Liver (tissue), 9 donors: ENCODE measurements around the gene WFDC13. TPM values are rescaled to one million over a fixed set of nuclear protein-coding genes. Genes with fewer than 3 reads are reported as not detected.

Source experiments
- DNase-seq: peaks from one replicate; pipeline ENCODE4 v3.0.0-alpha.2; 2017; ENCODE audit warnings: low spot score
- H3K27ac ChIP-seq, 2 donors: one replicate each; pipeline ENCODE4 v1.7.0; 2013; ENCODE audit warnings: inconsistent platforms in 2 of 2, low read length in 2 of 2, control low read depth in 1 of 2, low read depth in 1 of 2, mild to moderate bottlenecking in 1 of 2
- H3K27me3 ChIP-seq, 4 donors: one replicate each; pipeline versions ENCODE4 v1.6.1 to v1.7.0; 2013; ENCODE audit warnings: low read length in 3 of 4, inconsistent platforms in 1 of 4, mild to moderate bottlenecking in 1 of 4, moderate library complexity in 1 of 4; ENCODE audit not compliant: control insufficient read depth in 4 of 4, insufficient read depth in 4 of 4
- H3K36me3 ChIP-seq, 4 donors: one replicate each; pipeline versions ENCODE4 v1.6.1 to v1.7.0; 2013; ENCODE audit warnings: low read length in 3 of 4, mild to moderate bottlenecking in 3 of 4, low read depth in 1 of 4, moderate library complexity in 1 of 4; ENCODE audit not compliant: control insufficient read depth in 4 of 4, insufficient read depth in 3 of 4
- H3K4me1 ChIP-seq, 4 donors: one replicate each; pipeline versions ENCODE4 v1.6.1 to v1.7.0; 2013; ENCODE audit warnings: low read length in 3 of 4, mild to moderate bottlenecking in 3 of 4, moderate library complexity in 1 of 4; ENCODE audit not compliant: control insufficient read depth in 4 of 4, insufficient read depth in 4 of 4
- H3K4me3 ChIP-seq, 3 donors: one replicate each; pipeline versions ENCODE4 v1.6.1 to v1.7.0; 2013; ENCODE audit warnings: low read length in 3 of 3, control low read depth in 1 of 3, low read depth in 1 of 3, mild to moderate bottlenecking in 1 of 3
- H3K9ac ChIP-seq, 2 donors: one replicate each; pipeline ENCODE4 v1.7.0; 2013; ENCODE audit warnings: low read length in 2 of 2, mild to moderate bottlenecking in 2 of 2, moderate library complexity in 2 of 2, control low read depth in 1 of 2, low read depth in 1 of 2
- H3K9me3 ChIP-seq, 4 donors: one replicate each; pipeline versions ENCODE4 v1.6.1 to v1.7.0; 2013; ENCODE audit warnings: low read length in 3 of 4; ENCODE audit not compliant: control insufficient read depth in 4 of 4
- EGR1 ChIP-seq, 2 donors: IDR thresholded peaks; 2 replicates each; pipeline ENCODE4 v1.6.1; 2016 to 2018; ENCODE audit warnings: antibody characterized with exemption in 2 of 2, low read depth in 2 of 2
- FOXA1 ChIP-seq: IDR thresholded peaks from 2 replicates; pipeline ENCODE4 v1.6.1; 2016; ENCODE audit warnings: antibody characterized with exemption
- FOXA2 ChIP-seq: IDR thresholded peaks from 2 replicates; pipeline ENCODE4 v1.6.1; 2016; ENCODE audit warnings: antibody characterized with exemption
- GABPA ChIP-seq, 2 donors: IDR thresholded peaks in 1 of 2; conservative IDR thresholded peaks in 1 of 2; 2 replicates each; pipeline ENCODE4 v1.6.1; 2016; ENCODE audit warnings: antibody characterized with exemption in 2 of 2, mild to moderate bottlenecking in 1 of 2, moderate library complexity in 1 of 2
- HNF4A ChIP-seq, 2 donors: conservative IDR thresholded peaks; 2 replicates each; pipeline ENCODE4 v1.6.1; 2016; ENCODE audit warnings: antibody characterized with exemption in 2 of 2, mild to moderate bottlenecking in 2 of 2
- HNF4G ChIP-seq: IDR thresholded peaks from 2 replicates; pipeline ENCODE4 v1.6.1; 2016; ENCODE audit warnings: antibody characterized with exemption
- JUND ChIP-seq, 2 donors: IDR thresholded peaks; 2 replicates each; pipeline ENCODE4 v1.6.1; 2016; ENCODE audit warnings: antibody characterized with exemption in 2 of 2
- NR2F2 ChIP-seq: IDR thresholded peaks from 2 replicates; pipeline ENCODE4 v1.6.1; 2016; ENCODE audit warnings: antibody characterized with exemption
- RXRA ChIP-seq, 2 donors: IDR thresholded peaks; 2 replicates each; pipeline ENCODE4 v1.6.1; 2017 to 2018; ENCODE audit warnings: antibody characterized with exemption in 2 of 2, mild to moderate bottlenecking in 1 of 2
- TAF1 ChIP-seq: conservative IDR thresholded peaks from 2 replicates; pipeline ENCODE4 v1.6.1; 2016; ENCODE audit warnings: antibody characterized with exemption, mild to moderate bottlenecking
- YY1 ChIP-seq: IDR thresholded peaks from 2 replicates; pipeline ENCODE4 v1.6.1; 2016; ENCODE audit warnings: antibody characterized with exemption, mild to moderate bottlenecking
- WGBS: extraction: QIAGEN DNeasy Blood & Tissue Kit; methylation state at CpG from one replicate; pipeline ENCODE4 v1.1.7; 2013; 5-methylcytosine and 5-hydroxymethylcytosine counted together
- polyA plus RNA-seq, 2 donors: library from polyadenylated mRNA; stranded (reverse) in 1 of 2; unstranded in 1 of 2; fragments of 200-250 nt in 1 of 2; fragments of >200 nt in 1 of 2; fragmentation: Nextera tagmentation in 1 of 2; extraction: Ambion mirVana in 1 of 2; gene quantifications; one replicate each; pipeline versions ENCODE4 v1.2.1 to v1.2.3, GENCODE V29; 2013 to 2015
- total RNA-seq, 2 donors: library from RNA; depleted of rRNA; stranded (reverse); fragments of >200 nt; gene quantifications; one replicate each; pipeline ENCODE4 v1.2.3, GENCODE V29; 2014
- TF ChIP-seq, protein P1 (sequence below): IDR thresholded peaks from 2 replicates; pipeline ENCODE4 v1.6.1; 2016; ENCODE audit warnings: antibody characterized with exemption
- TF ChIP-seq, protein P2 (sequence below): IDR thresholded peaks from 2 replicates; pipeline ENCODE4 v1.6.1; 2016; ENCODE audit warnings: antibody characterized with exemption
- TF ChIP-seq, protein P3 (sequence below): IDR thresholded peaks from 2 replicates; pipeline ENCODE4 v1.6.1; 2016; ENCODE audit warnings: antibody characterized with exemption
- TF ChIP-seq, protein P4 (sequence below): IDR thresholded peaks from 2 replicates; pipeline ENCODE4 v1.6.1; 2016; ENCODE audit warnings: antibody characterized with exemption, mild to moderate bottlenecking
- donor health status: healthy.
- donor health status: healthy.
- donor health status: healthy.
- donor health status: healthy.
- donor health status: healthy.

Gene WFDC13
- total and polyA plus RNA-seq, 4 donors, result not detected

DNA sequence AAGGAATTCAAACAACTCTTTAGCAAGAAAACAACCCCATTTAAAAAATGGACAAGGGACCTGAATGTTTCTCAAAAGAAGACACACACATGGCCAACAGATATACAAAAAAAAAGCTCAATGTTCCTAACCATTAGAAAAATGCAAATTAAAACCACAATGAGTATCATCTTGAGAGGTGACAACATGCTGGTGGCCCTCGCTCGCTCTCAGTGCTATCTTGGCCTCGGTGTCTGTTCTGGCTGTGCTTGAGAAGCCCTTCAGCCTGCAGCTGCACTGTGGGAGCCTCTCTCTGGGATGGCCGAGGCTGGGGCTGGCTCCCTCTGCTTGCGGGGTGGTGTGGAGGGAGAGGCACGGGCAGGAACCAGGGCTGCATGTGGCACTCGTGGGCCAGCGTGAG is 33.7 kb downstream of the WFDC13 start:
- H3K9me3 ChIP-seq, result peaks cover 0 to 3% (median under 1%) of the 10 kb centered on the region in 4 donors
- H3K36me3 ChIP-seq, result no peaks in the 10 kb centered on the region
- H3K4me1 ChIP-seq, result no peaks in the 10 kb centered on the region
- H3K4me3 ChIP-seq, result no peak overlapping the region
- TF ChIP-seq FOXA1 (no peak), HNF4A (conservative IDR thresholded peaks at IDR 0.05) (no peak), NR2F2 (no peak), TAF1 (no peak), EGR1 (IDR thresholded peaks at IDR 0.05; ENCODE audit: low read depth in 2 of 2) (no peak), YY1 (no peak), FOXA2 (no peak), JUND (IDR thresholded peaks at IDR 0.05) (no peak), GABPA (IDR thresholded peaks at IDR 0.05 in 1 of 2, conservative IDR thresholded peaks at IDR 0.05 in 1 of 2) (no peak)
- TF ChIP-seq, protein P1, sequence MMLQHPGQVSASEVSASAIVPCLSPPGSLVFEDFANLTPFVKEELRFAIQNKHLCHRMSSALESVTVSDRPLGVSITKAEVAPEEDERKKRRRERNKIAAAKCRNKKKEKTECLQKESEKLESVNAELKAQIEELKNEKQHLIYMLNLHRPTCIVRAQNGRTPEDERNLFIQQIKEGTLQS, result no peak
- TF ChIP-seq, protein P2, sequence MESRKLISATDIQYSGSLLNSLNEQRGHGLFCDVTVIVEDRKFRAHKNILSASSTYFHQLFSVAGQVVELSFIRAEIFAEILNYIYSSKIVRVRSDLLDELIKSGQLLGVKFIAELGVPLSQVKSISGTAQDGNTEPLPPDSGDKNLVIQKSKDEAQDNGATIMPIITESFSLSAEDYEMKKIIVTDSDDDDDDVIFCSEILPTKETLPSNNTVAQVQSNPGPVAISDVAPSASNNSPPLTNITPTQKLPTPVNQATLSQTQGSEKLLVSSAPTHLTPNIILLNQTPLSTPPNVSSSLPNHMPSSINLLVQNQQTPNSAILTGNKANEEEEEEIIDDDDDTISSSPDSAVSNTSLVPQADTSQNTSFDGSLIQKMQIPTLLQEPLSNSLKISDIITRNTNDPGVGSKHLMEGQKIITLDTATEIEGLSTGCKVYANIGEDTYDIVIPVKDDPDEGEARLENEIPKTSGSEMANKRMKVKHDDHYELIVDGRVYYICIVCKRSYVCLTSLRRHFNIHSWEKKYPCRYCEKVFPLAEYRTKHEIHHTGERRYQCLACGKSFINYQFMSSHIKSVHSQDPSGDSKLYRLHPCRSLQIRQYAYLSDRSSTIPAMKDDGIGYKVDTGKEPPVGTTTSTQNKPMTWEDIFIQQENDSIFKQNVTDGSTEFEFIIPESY, result no peak
- TF ChIP-seq, protein P3, sequence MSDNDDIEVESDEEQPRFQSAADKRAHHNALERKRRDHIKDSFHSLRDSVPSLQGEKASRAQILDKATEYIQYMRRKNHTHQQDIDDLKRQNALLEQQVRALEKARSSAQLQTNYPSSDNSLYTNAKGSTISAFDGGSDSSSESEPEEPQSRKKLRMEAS, result no peak
- TF ChIP-seq, protein P4, sequence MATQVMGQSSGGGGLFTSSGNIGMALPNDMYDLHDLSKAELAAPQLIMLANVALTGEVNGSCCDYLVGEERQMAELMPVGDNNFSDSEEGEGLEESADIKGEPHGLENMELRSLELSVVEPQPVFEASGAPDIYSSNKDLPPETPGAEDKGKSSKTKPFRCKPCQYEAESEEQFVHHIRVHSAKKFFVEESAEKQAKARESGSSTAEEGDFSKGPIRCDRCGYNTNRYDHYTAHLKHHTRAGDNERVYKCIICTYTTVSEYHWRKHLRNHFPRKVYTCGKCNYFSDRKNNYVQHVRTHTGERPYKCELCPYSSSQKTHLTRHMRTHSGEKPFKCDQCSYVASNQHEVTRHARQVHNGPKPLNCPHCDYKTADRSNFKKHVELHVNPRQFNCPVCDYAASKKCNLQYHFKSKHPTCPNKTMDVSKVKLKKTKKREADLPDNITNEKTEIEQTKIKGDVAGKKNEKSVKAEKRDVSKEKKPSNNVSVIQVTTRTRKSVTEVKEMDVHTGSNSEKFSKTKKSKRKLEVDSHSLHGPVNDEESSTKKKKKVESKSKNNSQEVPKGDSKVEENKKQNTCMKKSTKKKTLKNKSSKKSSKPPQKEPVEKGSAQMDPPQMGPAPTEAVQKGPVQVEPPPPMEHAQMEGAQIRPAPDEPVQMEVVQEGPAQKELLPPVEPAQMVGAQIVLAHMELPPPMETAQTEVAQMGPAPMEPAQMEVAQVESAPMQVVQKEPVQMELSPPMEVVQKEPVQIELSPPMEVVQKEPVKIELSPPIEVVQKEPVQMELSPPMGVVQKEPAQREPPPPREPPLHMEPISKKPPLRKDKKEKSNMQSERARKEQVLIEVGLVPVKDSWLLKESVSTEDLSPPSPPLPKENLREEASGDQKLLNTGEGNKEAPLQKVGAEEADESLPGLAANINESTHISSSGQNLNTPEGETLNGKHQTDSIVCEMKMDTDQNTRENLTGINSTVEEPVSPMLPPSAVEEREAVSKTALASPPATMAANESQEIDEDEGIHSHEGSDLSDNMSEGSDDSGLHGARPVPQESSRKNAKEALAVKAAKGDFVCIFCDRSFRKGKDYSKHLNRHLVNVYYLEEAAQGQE, result no peak
- WGBS, result 82% methylated on average over 8 of the region's 8 CpGs
- no peak overlapping the region for H3K9ac ChIP-seq
- DNase-seq, result no peak
- H3K27me3 ChIP-seq, result no peaks in the 10 kb centered on the region
- no peak overlapping the region for H3K27ac ChIP-seq

DNA sequence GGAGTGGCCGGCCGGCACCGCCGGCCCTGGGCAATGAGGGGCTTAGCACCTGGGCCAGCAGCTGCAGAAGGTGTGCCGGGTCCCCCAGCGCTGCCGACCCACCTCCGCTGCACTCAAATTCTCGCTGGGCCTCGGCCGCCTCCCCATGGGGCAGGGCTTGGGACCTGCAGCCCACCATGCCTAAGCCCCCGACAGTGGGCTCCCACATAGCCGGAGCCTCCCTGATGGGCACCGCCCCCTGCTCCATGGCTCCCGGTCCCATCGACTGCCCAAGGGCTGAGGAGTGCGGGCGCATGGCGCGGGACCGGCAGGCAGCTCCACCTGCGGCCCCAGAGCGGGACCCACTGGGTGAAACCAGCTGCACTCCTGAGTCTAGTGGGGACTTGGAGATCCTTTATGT is 34.1 kb downstream of the WFDC13 start:
- H3K27me3 ChIP-seq, result no peaks in the 10 kb centered on the region
- peaks cover 0 to 3% (median under 1%) of the 10 kb centered on the region in 4 donors for H3K9me3 ChIP-seq
- no peaks in the 10 kb centered on the region for H3K4me1 ChIP-seq
- H3K27ac ChIP-seq, result no peak overlapping the region
- no peaks in the 10 kb centered on the region for H3K36me3 ChIP-seq
- no peak for DNase-seq
- WGBS, result 90% methylated on average over 23 of the region's 23 CpGs
- no peak overlapping the region for H3K9ac ChIP-seq
- H3K4me3 ChIP-seq, result no peak overlapping the region
- TF ChIP-seq HNF4G (no peak), YY1 (no peak), FOXA2 (no peak), RXRA (IDR thresholded peaks at IDR 0.05) (no peak), JUND (IDR thresholded peaks at IDR 0.05) (no peak), EGR1 (IDR thresholded peaks at IDR 0.05; ENCODE audit: low read depth in 2 of 2) (no peak), NR2F2 (no peak), FOXA1 (no peak)
- TF ChIP-seq, protein P2, result no peak
- TF ChIP-seq, protein P4, result no peak
- TF ChIP-seq, protein P1, result no peak
